HG03520 (cell line): ENCODE results near the gene DBP.
A peak's percentile ranks its signal among the peaks of the same experiment; 100 is the strongest.
"Not testable (repeated sequence)": the region's sequence is repeated elsewhere in the genome, so short reads cannot be mapped to it uniquely, and the experiment has no call there.

Source experiments
- ATAC-seq: cut with Tn5 transposase; IDR thresholded peaks from one replicate; pipeline ENCODE4 v1.9.1; 2021; ENCODE audit warnings: mild to moderate bottlenecking, moderate library complexity; ENCODE audit not compliant: unreplicated experiment

Gene DBP

GRCh38 chr19:48668761-48669160 lies 31.6 kb upstream of the DBP start:
- ATAC-seq: no peak

- no peak for ATAC-seq
These were observed 31.2 kb upstream of the DBP start for GRCh38 chr19:48668332-48668731.

GRCh38 chr19:48665786-48666185 lies 28.6 kb upstream of the DBP start:
- no peak for ATAC-seq

- ATAC-seq: no peak
These were observed 27.3 kb upstream of the DBP start for GRCh38 chr19:48664476-48664875.

GRCh38 chr19:48663667-48664066 lies 26.5 kb upstream of the DBP start:
- no peak for ATAC-seq

GRCh38 chr19:48661711-48662090 lies 24.5 kb upstream of the DBP start:
- no peak for ATAC-seq

- peak; percentile 56 for ATAC-seq
These were observed 23.9 kb upstream of the DBP start for GRCh38 chr19:48660852-48661710.

- no peak for ATAC-seq
These were observed 22.6 kb upstream of the DBP start for GRCh38 chr19:48659768-48660167.

- no peak for ATAC-seq
These were observed 21.3 kb upstream of the DBP start for GRCh38 chr19:48658483-48658882.

- ATAC-seq: not testable (repeated sequence)
These were observed 20.6 kb upstream of the DBP start for GRCh38 chr19:48657828-48658227.

- no peak for ATAC-seq
These were observed 19.8 kb upstream of the DBP start for GRCh38 chr19:48656840-48657474.

GRCh38 chr19:48654299-48655059 lies 17.3 kb upstream of the DBP start:
- ATAC-seq: no peak

- no peak for ATAC-seq
These were observed 14.5 kb upstream of the DBP start for GRCh38 chr19:48651683-48652048.

- no peak for ATAC-seq
These were observed 13.9 kb upstream of the DBP start for GRCh38 chr19:48650974-48651682.

GRCh38 chr19:48648134-48648533 lies 11.0 kb upstream of the DBP start:
- ATAC-seq: no peak

- ATAC-seq: no peak
These were observed 9.6 kb upstream of the DBP start for GRCh38 chr19:48646722-48647216.

GRCh38 chr19:48646001-48646721 lies 9.0 kb upstream of the DBP start, which contains the start of gene CA11:
CA11 (minus strand) TSS chr19:48646187; CDS start chr19:48645632, 555 bp downstream.
- ATAC-seq: peak; percentile 59

GRCh38 chr19:48645620-48646000 lies 8.4 kb upstream of the DBP start:
- ATAC-seq: no peak

GRCh38 chr19:48644839-48645619 lies 7.8 kb upstream of the DBP start:
- no peak for ATAC-seq
